Osteocyte (in vitro differentiated cells): ENCODE data around the gene MYO10. TPM values are rescaled to one million over a fixed set of nuclear protein-coding genes. Genes with fewer than 3 reads are reported as not detected.

ENCODE experiments used
- DNase-seq: peaks from one replicate; pipeline ENCODE4 v3.0.0; 2021; ENCODE audit warnings: mixed read lengths; ENCODE audit not compliant: unreplicated experiment; ENCODE audit errors: extremely low spot score
- H3K27ac Mint-ChIP-seq: one replicate; pipeline ENCODE4 v1.8.0; 2021; ENCODE audit warnings: mild to moderate bottlenecking, mixed read lengths; ENCODE audit not compliant: unreplicated experiment
- H3K27me3 Mint-ChIP-seq: one replicate; pipeline ENCODE4 v1.8.0; 2021; ENCODE audit warnings: mixed read lengths; ENCODE audit not compliant: unreplicated experiment
- H3K36me3 Mint-ChIP-seq: one replicate; pipeline ENCODE4 v1.8.0; 2021; ENCODE audit warnings: mixed read lengths; ENCODE audit not compliant: unreplicated experiment
- H3K4me1 Mint-ChIP-seq: one replicate; pipeline ENCODE4 v1.8.0; 2021; ENCODE audit warnings: mixed read lengths; ENCODE audit not compliant: unreplicated experiment
- H3K4me3 Mint-ChIP-seq: one replicate; pipeline ENCODE4 v1.8.0; 2021; ENCODE audit warnings: mild to moderate bottlenecking, moderate library complexity, mixed read lengths; ENCODE audit not compliant: unreplicated experiment
- H3K9me3 Mint-ChIP-seq: one replicate; pipeline ENCODE4 v1.8.0; 2021; ENCODE audit warnings: mixed read lengths; ENCODE audit not compliant: unreplicated experiment
- total RNA-seq: library from RNA; stranded (reverse); gene quantifications from 2 replicates; pipeline ENCODE4 v1.2.1, GENCODE V29; 2021
- TF ChIP-seq, protein P1 (sequence below): fragments of 200-600 bp; sonication (generic); IDR thresholded peaks from 2 replicates; pipeline ENCODE4 v1.5.0; 2021; ENCODE audit warnings: antibody characterized with exemption, mild to moderate bottlenecking, moderate library complexity

The MYO10 gene
- total RNA-seq, 1 donor from 2014 or later = 87.8 TPM

DNA sequence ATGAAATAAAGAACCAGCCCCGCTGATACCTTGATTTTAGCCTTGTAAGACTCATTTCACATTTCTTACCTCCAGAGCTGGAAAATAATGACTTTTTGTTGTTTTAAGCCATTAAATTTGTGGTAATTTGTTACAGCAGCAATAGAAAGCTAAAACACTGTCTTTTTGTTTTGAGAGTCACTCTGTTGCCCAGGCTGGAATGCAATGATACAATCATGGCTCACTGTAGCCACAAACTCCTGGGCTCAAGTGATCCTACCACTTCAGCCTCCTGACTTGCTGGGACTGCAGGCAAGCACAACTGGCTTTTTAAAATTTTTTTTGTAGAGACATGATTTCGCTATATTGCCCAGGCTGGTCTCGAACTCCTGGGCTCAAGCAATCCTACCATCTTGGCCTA lies 34.7 kb upstream of the MYO10 start:
- no peak overlapping the region for H3K27ac Mint-ChIP-seq
- DNase-seq = no peak
- no peaks in the 10 kb centered on the region for H3K9me3 Mint-ChIP-seq

DNA sequence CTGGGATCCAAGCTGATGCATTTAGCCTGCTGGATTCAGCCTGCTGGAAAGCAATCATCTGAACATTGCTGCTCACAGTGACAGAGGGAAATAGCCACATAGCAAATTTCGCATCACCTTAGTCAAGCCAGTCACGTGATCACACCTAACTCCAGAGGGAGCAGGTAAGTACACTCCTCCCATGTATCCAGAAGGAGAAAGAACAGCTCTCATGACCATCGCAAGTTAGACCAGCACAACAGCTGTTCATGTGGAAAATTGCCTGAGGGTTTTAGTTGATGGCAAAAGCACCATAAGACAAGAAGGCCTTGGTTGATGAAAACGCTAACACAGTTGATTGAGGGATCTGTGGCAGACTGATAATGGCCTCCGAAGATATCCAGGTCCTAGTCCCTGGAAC lies 34.2 kb upstream of the MYO10 start:
- no peak overlapping the region for H3K4me3 Mint-ChIP-seq
- H3K27ac Mint-ChIP-seq = no peak overlapping the region
- no peaks in the 10 kb centered on the region for H3K27me3 Mint-ChIP-seq
- TF ChIP-seq, protein P1, sequence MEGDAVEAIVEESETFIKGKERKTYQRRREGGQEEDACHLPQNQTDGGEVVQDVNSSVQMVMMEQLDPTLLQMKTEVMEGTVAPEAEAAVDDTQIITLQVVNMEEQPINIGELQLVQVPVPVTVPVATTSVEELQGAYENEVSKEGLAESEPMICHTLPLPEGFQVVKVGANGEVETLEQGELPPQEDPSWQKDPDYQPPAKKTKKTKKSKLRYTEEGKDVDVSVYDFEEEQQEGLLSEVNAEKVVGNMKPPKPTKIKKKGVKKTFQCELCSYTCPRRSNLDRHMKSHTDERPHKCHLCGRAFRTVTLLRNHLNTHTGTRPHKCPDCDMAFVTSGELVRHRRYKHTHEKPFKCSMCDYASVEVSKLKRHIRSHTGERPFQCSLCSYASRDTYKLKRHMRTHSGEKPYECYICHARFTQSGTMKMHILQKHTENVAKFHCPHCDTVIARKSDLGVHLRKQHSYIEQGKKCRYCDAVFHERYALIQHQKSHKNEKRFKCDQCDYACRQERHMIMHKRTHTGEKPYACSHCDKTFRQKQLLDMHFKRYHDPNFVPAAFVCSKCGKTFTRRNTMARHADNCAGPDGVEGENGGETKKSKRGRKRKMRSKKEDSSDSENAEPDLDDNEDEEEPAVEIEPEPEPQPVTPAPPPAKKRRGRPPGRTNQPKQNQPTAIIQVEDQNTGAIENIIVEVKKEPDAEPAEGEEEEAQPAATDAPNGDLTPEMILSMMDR = no peak
- H3K36me3 Mint-ChIP-seq = no peaks in the 10 kb centered on the region
- peaks cover 10% of the 10 kb centered on the region for H3K4me1 Mint-ChIP-seq
- no peaks in the 10 kb centered on the region for H3K9me3 Mint-ChIP-seq
- DNase-seq = no peak

More for the DNA sequence above, 34.7 kb upstream of the MYO10 start:
- TF ChIP-seq, protein P1 = no peak
- no peak overlapping the region for H3K4me3 Mint-ChIP-seq
- H3K36me3 Mint-ChIP-seq = no peaks in the 10 kb centered on the region
- H3K4me1 Mint-ChIP-seq = peaks cover 5% of the 10 kb centered on the region
- no peaks in the 10 kb centered on the region for H3K27me3 Mint-ChIP-seq

DNA sequence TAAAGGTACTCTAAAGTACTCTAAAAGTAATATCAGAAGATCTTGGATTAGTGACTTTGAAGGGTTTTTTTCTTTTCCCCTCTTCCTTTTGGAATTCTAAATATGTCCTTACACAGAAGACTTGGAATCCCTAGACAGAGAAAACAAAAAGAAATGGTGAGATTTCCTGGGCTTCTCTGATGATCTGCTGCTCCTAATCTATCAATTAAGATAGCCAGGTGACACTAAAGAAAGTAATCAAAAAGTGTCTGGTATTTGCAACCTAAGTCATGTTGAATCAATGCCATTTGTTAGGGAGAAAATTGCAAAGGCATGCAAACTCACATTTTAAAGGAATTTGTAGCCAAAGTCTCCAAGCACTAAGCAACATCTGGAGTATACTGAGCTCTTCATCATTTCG lies 29.5 kb upstream of the MYO10 start:
- Mint-ChIP-seq H3K27ac (no peak overlapping the region), H3K4me1 (peaks cover 12% of the 10 kb centered on the region), H3K27me3 (no peaks in the 10 kb centered on the region), H3K4me3 (no peak overlapping the region), H3K9me3 (no peaks in the 10 kb centered on the region), H3K36me3 (no peaks in the 10 kb centered on the region)
- no peak for DNase-seq
- TF ChIP-seq, protein P1 = no peak

DNA sequence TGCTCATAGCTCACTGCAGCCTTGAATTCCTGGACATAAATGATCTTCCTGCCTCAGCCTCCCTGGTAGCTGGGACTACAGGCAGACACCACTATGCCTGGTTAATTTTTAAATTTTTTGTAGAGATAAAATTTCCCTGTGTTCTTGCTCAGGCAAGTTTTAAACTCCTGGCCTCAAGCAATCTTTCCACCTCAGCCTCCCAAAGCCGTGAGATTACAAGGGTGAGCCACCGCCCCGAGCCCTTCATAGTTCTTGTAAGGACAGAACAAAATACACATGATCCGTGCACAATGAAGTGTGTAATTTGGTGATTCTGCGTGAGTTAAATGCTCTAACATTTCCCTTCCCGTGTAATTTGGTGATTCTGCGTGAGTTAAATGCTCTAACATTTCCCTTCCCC lies 27.7 kb upstream of the MYO10 start:
- Mint-ChIP-seq H3K4me3 (no peak overlapping the region), H3K27ac (no peak overlapping the region), H3K27me3 (no peaks in the 10 kb centered on the region), H3K36me3 (no peaks in the 10 kb centered on the region), H3K4me1 (peaks cover 12% of the 10 kb centered on the region), H3K9me3 (no peaks in the 10 kb centered on the region)
- DNase-seq = no peak
- TF ChIP-seq, protein P1 = no peak

DNA sequence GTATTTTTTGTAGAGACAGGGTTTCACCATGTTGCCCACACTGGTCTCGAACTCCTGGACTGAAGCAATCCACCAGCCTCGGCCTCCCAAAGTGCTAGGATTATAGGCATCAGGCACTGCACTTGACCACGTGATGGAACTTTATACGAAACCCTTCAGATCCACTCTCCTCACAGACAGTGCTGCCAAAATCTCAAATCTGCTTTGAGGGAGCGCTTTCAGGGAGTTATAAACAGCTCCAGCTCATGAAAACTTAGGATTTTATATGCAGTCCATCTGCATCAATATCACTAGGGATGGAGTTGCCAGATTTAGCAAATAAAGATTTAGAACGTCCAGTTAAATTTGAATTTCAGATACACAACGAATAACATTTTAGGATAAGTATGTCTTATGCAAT lies 25.0 kb upstream of the MYO10 start:
- H3K9me3 Mint-ChIP-seq = no peaks in the 10 kb centered on the region
- no peak overlapping the region for H3K27ac Mint-ChIP-seq
- peaks cover 17% of the 10 kb centered on the region for H3K4me1 Mint-ChIP-seq
- DNase-seq = no peak
- H3K27me3 Mint-ChIP-seq = no peaks in the 10 kb centered on the region
- no peaks in the 10 kb centered on the region for H3K36me3 Mint-ChIP-seq
- TF ChIP-seq, protein P1 = no peak
- H3K4me3 Mint-ChIP-seq = no peak overlapping the region
